WTC11 (cell line): Measurements from ENCODE around the gene ATP6V0D1. TPM values are rescaled to one million over a fixed set of nuclear protein-coding genes. Genes with fewer than 3 reads are reported as not detected.

ENCODE experiments used
- ATAC-seq: fragments of 200-7000 bp; cut with Tn5 transposase; 2 replicates; pipeline ENCODE4 v1.10.0; 2021; ENCODE audit warnings: mild to moderate bottlenecking, moderate library complexity
- CTCF ChIA-PET: fragments of 300-600 bp; sonication (Branson Sonifier 250); formaldehyde crosslinking; loops from one replicate; lab custom pipeline; 2021; ENCODE audit warnings: antibody characterized with exemption; lab: Charles Lee
- POLR2A ChIA-PET: fragments of 350-600 bp; sonication (Branson Sonifier 250); formaldehyde crosslinking; loops from one replicate; lab custom pipeline; 2021; ENCODE audit warnings: antibody characterized with exemption; lab: Charles Lee
- DNase-seq: peaks from one replicate; pipeline ENCODE4 v3.0.0; 2021; ENCODE audit warnings: low spot score
- H3K27ac Mint-ChIP-seq: 2 replicates; pipeline ENCODE4 v1.8.0; 2021; ENCODE audit warnings: mixed read lengths
- H3K27me3 Mint-ChIP-seq: 2 replicates; pipeline ENCODE4 v1.8.0; 2021; ENCODE audit warnings: low read depth, mild to moderate bottlenecking, moderate library complexity, mixed read lengths
- H3K36me3 Mint-ChIP-seq: 2 replicates; pipeline ENCODE4 v1.8.0; 2021; ENCODE audit warnings: mixed read lengths
- H3K4me1 Mint-ChIP-seq: 2 replicates; pipeline ENCODE4 v1.8.0; 2022; ENCODE audit warnings: mixed read lengths
- H3K4me3 Mint-ChIP-seq: 2 replicates; pipeline ENCODE4 v1.8.0; 2021; ENCODE audit warnings: mild to moderate bottlenecking, moderate library complexity, mixed read lengths
- H3K9me3 Mint-ChIP-seq: 2 replicates; pipeline ENCODE4 v1.8.0; 2021; ENCODE audit warnings: mixed read lengths
- ATF1 ChIP-seq: sonication (generic); formaldehyde crosslinking; IDR thresholded peaks from 2 replicates; pipeline ENCODE4 v1.8.1; 2023; ENCODE audit warnings: mild to moderate bottlenecking, moderate library complexity, missing genetic modification reagents
- CREM ChIP-seq: sonication (generic); formaldehyde crosslinking; IDR thresholded peaks from 2 replicates; pipeline ENCODE4 v1.8.1; 2022; ENCODE audit warnings: mild to moderate bottlenecking, missing genetic modification reagents, moderate library complexity
- FOXP1 ChIP-seq: sonication (generic); formaldehyde crosslinking; IDR thresholded peaks from 2 replicates; pipeline ENCODE4 v1.8.0; 2022; ENCODE audit warnings: missing genetic modification reagents, mild to moderate bottlenecking, moderate library complexity, borderline replicate concordance
- HMGA2 ChIP-seq: fragments of 250-450 bp; sonication (Bioruptor Pico); IDR thresholded peaks from 2 replicates; pipeline ENCODE4 v1.4.0; 2021; ENCODE audit warnings: mild to moderate bottlenecking, moderate library complexity
- KAT7 ChIP-seq: sonication (generic); formaldehyde crosslinking; IDR thresholded peaks from 2 replicates; pipeline ENCODE4 v1.8.1; 2023; ENCODE audit warnings: missing genetic modification reagents, mild to moderate bottlenecking, borderline replicate concordance
- NR1H2 ChIP-seq: sonication (generic); formaldehyde crosslinking; IDR thresholded peaks from 2 replicates; pipeline ENCODE4 v1.9.0; 2021; ENCODE audit warnings: mild to moderate bottlenecking, moderate library complexity, missing genetic modification reagents
- SMAD3 ChIP-seq: sonication (generic); formaldehyde crosslinking; IDR thresholded peaks from 2 replicates; pipeline ENCODE4 v1.8.0; 2022; ENCODE audit warnings: missing genetic modification reagents, mild to moderate bottlenecking, borderline replicate concordance
- SOX15 ChIP-seq: fragments of 250-450 bp; sonication (Bioruptor Pico); IDR thresholded peaks from 2 replicates; pipeline ENCODE4 v1.9.0; 2021; ENCODE audit warnings: mild to moderate bottlenecking
- TP53 ChIP-seq: sonication (generic); formaldehyde crosslinking; IDR thresholded peaks from 2 replicates; pipeline ENCODE4 v1.8.1; 2023; ENCODE audit warnings: mild to moderate bottlenecking, missing genetic modification reagents
- ZNF138 ChIP-seq: sonication (generic); formaldehyde crosslinking; conservative IDR thresholded peaks from 2 replicates; pipeline ENCODE4 v1.8.1; 2022; ENCODE audit warnings: mild to moderate bottlenecking, moderate library complexity, missing genetic modification reagents
- ZNF416 ChIP-seq: fragments of 250-450 bp; sonication (Bioruptor Pico); IDR thresholded peaks from 2 replicates; pipeline ENCODE4 v1.9.0; 2021; ENCODE audit warnings: mild to moderate bottlenecking, inconsistent platforms
- total RNA-seq: library from RNA; stranded (reverse); gene quantifications from 3 replicates; pipeline ENCODE4 v1.2.3, GENCODE V29; 2021
- TF ChIP-seq, protein P1 (sequence below): sonication (generic); formaldehyde crosslinking; conservative IDR thresholded peaks from 2 replicates; pipeline ENCODE4 v1.8.1; 2022; ENCODE audit warnings: mild to moderate bottlenecking, missing genetic modification reagents
- TF ChIP-seq, protein P2 (sequence below): sonication (generic); formaldehyde crosslinking; IDR thresholded peaks from 2 replicates; pipeline ENCODE4 v1.8.0; 2022; ENCODE audit warnings: mild to moderate bottlenecking, missing genetic modification reagents
- TF ChIP-seq, protein P3 (sequence below): sonication (generic); formaldehyde crosslinking; IDR thresholded peaks from 2 replicates; pipeline ENCODE4 v1.8.1; 2022; ENCODE audit warnings: missing genetic modification reagents, borderline replicate concordance
- TF ChIP-seq, protein P4 (sequence below): sonication (generic); formaldehyde crosslinking; IDR thresholded peaks from 2 replicates; pipeline ENCODE4 v1.8.0; 2022; ENCODE audit warnings: missing genetic modification reagents
- TF ChIP-seq, protein P5 (sequence below): sonication (generic); formaldehyde crosslinking; IDR thresholded peaks from 2 replicates; pipeline ENCODE4 v1.8.1; 2023; ENCODE audit warnings: mild to moderate bottlenecking, moderate library complexity, missing genetic modification reagents
- TF ChIP-seq, protein P6 (sequence below): fragments of 250-450 bp; sonication (Bioruptor Pico); IDR thresholded peaks from 2 replicates; pipeline ENCODE4 v2.1.2; 2022; ENCODE audit warnings: mild to moderate bottlenecking, moderate library complexity
- TF ChIP-seq, protein P7 (sequence below): fragments of 250-450 bp; sonication (Bioruptor Pico); IDR thresholded peaks from 2 replicates; pipeline ENCODE4 v1.8.0; 2021; ENCODE audit warnings: mild to moderate bottlenecking
- TF ChIP-seq, protein P8 (sequence below): fragments of 250-450 bp; sonication (Bioruptor Pico); IDR thresholded peaks from 2 replicates; pipeline ENCODE4 v1.9.0; 2021; ENCODE audit warnings: mild to moderate bottlenecking, borderline replicate concordance

The ATP6V0D1 gene
- total RNA-seq, 1 experiment from 2014 or later, result 44.1 TPM

DNA sequence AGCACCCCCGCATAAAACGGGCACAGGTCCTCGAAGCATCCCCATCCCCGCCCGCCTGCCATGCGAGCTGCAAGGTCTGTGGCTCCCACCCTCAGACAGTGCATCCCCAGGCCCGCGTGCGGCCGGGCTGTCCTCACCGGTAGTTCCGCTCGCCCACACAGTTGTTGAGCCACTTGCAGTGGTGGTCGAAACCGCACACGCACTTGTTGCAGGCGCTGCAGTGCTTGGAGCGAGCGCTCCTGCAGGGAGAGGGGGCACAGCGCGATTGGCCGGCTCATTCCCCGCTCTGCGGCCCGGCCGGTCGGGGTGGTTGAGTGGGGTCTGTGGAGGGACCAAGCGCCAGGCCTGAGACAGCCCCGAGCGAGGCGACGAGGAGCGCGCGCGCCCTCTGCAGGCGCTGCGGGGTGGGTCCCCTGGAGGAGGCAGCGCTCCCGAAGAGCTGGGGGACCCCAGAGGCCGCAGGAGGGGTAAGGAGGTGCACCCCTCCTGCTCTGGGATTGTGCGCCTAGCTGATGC lies 81.7 kb downstream of the ATP6V0D1 start:
- Mint-ChIP-seq H3K36me3 (no peaks in the 10 kb centered on the region), H3K9me3 (no peaks in the 10 kb centered on the region), H3K4me1 (peaks cover 26% of the 10 kb centered on the region), H3K27me3 (peaks cover 44% of the 10 kb centered on the region), H3K4me3 (no peak overlapping the region), H3K27ac (no peak overlapping the region)
- DNase-seq, result peak; percentile 90
- peak; percentile 83 for ATAC-seq
- POLR2A ChIA-PET, result interaction anchor here (0.6 kb wide), 2 partner anchors 107 to 115 kb away, joined by 3 to 4 read pairs; no protein-coding TSS in a partner anchor
- CTCF ChIA-PET, result interaction anchor here (0.5 to 4.2 kb wide), 64 partner anchors 9 to 616 kb away, joined by 3 to 103 read pairs (median 6); partner anchors contain the start of genes ATP6V0D1, B3GNT9, DPEP2NB and ELMO3
- TF ChIP-seq, protein P1, sequence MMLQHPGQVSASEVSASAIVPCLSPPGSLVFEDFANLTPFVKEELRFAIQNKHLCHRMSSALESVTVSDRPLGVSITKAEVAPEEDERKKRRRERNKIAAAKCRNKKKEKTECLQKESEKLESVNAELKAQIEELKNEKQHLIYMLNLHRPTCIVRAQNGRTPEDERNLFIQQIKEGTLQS, result no peak
- TF ChIP-seq, protein P2, sequence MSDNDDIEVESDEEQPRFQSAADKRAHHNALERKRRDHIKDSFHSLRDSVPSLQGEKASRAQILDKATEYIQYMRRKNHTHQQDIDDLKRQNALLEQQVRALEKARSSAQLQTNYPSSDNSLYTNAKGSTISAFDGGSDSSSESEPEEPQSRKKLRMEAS (CRISPR knock-in tag), result peak; percentile 56
- TF ChIP-seq ZNF416 (CRISPR knock-in tag), result 0 out of 2 replicates have a peak, but pooled peaks have one; percentile 45
- TF ChIP-seq HMGA2, result no peak
- TF ChIP-seq, protein P3, sequence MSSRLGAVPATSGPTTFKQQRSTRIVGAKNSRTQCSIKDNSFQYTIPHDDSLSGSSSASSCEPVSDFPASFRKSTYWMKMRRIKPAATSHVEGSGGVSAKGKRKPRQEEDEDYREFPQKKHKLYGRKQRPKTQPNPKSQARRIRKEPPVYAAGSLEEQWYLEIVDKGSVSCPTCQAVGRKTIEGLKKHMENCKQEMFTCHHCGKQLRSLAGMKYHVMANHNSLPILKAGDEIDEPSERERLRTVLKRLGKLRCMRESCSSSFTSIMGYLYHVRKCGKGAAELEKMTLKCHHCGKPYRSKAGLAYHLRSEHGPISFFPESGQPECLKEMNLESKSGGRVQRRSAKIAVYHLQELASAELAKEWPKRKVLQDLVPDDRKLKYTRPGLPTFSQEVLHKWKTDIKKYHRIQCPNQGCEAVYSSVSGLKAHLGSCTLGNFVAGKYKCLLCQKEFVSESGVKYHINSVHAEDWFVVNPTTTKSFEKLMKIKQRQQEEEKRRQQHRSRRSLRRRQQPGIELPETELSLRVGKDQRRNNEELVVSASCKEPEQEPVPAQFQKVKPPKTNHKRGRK (CRISPR knock-in tag), result no peak
- TF ChIP-seq, protein P4, sequence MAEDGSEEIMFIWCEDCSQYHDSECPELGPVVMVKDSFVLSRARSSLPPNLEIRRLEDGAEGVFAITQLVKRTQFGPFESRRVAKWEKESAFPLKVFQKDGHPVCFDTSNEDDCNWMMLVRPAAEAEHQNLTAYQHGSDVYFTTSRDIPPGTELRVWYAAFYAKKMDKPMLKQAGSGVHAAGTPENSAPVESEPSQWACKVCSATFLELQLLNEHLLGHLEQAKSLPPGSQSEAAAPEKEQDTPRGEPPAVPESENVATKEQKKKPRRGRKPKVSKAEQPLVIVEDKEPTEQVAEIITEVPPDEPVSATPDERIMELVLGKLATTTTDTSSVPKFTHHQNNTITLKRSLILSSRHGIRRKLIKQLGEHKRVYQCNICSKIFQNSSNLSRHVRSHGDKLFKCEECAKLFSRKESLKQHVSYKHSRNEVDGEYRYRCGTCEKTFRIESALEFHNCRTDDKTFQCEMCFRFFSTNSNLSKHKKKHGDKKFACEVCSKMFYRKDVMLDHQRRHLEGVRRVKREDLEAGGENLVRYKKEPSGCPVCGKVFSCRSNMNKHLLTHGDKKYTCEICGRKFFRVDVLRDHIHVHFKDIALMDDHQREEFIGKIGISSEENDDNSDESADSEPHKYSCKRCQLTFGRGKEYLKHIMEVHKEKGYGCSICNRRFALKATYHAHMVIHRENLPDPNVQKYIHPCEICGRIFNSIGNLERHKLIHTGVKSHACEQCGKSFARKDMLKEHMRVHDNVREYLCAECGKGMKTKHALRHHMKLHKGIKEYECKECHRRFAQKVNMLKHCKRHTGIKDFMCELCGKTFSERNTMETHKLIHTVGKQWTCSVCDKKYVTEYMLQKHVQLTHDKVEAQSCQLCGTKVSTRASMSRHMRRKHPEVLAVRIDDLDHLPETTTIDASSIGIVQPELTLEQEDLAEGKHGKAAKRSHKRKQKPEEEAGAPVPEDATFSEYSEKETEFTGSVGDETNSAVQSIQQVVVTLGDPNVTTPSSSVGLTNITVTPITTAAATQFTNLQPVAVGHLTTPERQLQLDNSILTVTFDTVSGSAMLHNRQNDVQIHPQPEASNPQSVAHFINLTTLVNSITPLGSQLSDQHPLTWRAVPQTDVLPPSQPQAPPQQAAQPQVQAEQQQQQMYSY (CRISPR knock-in tag), result no peak
- peak; percentile 24; the same call in 1 of the 2 replicates for TF ChIP-seq FOXP1
- TF ChIP-seq, protein P5, sequence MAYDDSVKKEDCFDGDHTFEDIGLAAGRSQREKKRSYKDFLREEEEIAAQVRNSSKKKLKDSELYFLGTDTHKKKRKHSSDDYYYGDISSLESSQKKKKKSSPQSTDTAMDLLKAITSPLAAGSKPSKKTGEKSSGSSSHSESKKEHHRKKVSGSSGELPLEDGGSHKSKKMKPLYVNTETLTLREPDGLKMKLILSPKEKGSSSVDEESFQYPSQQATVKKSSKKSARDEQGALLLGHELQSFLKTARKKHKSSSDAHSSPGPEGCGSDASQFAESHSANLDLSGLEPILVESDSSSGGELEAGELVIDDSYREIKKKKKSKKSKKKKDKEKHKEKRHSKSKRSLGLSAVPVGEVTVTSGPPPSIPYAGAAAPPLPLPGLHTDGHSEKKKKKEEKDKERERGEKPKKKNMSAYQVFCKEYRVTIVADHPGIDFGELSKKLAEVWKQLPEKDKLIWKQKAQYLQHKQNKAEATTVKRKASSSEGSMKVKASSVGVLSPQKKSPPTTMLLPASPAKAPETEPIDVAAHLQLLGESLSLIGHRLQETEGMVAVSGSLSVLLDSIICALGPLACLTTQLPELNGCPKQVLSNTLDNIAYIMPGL (CRISPR knock-in tag), result peak; percentile 85
- TF ChIP-seq, protein P6, sequence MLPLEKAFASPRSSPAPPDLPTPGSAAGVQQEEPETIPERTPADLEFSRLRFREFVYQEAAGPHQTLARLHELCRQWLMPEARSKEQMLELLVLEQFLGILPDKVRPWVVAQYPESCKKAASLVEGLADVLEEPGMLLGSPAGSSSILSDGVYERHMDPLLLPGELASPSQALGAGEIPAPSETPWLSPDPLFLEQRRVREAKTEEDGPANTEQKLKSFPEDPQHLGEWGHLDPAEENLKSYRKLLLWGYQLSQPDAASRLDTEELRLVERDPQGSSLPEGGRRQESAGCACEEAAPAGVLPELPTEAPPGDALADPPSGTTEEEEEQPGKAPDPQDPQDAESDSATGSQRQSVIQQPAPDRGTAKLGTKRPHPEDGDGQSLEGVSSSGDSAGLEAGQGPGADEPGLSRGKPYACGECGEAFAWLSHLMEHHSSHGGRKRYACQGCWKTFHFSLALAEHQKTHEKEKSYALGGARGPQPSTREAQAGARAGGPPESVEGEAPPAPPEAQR (CRISPR knock-in tag), result no peak
- TF ChIP-seq SOX15 (CRISPR knock-in tag), result no peak
- TF ChIP-seq, protein P7, sequence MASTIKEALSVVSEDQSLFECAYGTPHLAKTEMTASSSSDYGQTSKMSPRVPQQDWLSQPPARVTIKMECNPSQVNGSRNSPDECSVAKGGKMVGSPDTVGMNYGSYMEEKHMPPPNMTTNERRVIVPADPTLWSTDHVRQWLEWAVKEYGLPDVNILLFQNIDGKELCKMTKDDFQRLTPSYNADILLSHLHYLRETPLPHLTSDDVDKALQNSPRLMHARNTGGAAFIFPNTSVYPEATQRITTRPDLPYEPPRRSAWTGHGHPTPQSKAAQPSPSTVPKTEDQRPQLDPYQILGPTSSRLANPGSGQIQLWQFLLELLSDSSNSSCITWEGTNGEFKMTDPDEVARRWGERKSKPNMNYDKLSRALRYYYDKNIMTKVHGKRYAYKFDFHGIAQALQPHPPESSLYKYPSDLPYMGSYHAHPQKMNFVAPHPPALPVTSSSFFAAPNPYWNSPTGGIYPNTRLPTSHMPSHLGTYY (CRISPR knock-in tag), result no peak
- TF ChIP-seq, protein P8, sequence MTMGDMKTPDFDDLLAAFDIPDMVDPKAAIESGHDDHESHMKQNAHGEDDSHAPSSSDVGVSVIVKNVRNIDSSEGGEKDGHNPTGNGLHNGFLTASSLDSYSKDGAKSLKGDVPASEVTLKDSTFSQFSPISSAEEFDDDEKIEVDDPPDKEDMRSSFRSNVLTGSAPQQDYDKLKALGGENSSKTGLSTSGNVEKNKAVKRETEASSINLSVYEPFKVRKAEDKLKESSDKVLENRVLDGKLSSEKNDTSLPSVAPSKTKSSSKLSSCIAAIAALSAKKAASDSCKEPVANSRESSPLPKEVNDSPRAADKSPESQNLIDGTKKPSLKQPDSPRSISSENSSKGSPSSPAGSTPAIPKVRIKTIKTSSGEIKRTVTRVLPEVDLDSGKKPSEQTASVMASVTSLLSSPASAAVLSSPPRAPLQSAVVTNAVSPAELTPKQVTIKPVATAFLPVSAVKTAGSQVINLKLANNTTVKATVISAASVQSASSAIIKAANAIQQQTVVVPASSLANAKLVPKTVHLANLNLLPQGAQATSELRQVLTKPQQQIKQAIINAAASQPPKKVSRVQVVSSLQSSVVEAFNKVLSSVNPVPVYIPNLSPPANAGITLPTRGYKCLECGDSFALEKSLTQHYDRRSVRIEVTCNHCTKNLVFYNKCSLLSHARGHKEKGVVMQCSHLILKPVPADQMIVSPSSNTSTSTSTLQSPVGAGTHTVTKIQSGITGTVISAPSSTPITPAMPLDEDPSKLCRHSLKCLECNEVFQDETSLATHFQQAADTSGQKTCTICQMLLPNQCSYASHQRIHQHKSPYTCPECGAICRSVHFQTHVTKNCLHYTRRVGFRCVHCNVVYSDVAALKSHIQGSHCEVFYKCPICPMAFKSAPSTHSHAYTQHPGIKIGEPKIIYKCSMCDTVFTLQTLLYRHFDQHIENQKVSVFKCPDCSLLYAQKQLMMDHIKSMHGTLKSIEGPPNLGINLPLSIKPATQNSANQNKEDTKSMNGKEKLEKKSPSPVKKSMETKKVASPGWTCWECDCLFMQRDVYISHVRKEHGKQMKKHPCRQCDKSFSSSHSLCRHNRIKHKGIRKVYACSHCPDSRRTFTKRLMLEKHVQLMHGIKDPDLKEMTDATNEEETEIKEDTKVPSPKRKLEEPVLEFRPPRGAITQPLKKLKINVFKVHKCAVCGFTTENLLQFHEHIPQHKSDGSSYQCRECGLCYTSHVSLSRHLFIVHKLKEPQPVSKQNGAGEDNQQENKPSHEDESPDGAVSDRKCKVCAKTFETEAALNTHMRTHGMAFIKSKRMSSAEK, result no peak
- TF ChIP-seq ZNF138 (CRISPR knock-in tag), result 0 out of 2 replicates have a peak, but pooled peaks have one; percentile 67
- TF ChIP-seq CREM (CRISPR knock-in tag), result no peak
- TF ChIP-seq NR1H2 (CRISPR knock-in tag), result no peak
- TF ChIP-seq KAT7 (CRISPR knock-in tag), result no peak
- TF ChIP-seq SMAD3, result 0 out of 2 replicates have a peak, but pooled peaks have one; percentile 39
- 0 out of 2 replicates have a peak, but pooled peaks have one; percentile 36 for TF ChIP-seq TP53 (CRISPR knock-in tag)
- no peak for TF ChIP-seq ATF1 (CRISPR knock-in tag)
